HCT116 (cell line): ENCODE results near the gene SLC10A3. TPM values are rescaled to one million over a fixed set of nuclear protein-coding genes. Genes with fewer than 3 reads are reported as not detected.

Experiments
- ATAC-seq: fragments of 200-7000 bp; cut with Tn5 transposase; 2 replicates; pipeline ENCODE4 v1.9.1; 2020; ENCODE audit warnings: mild to moderate bottlenecking, moderate library complexity
- BruUV-seq: library from RNA; stranded (reverse); fragments of 400-500 nt; replicated peaks from 2 replicates; lab custom pipeline; 2021; lab: Mats Ljungman, UMichigan
- CTCF ChIA-PET: fragments of 300-600 bp; sonication (Branson Sonifier 250); formaldehyde crosslinking; loops from one replicate; lab custom pipeline; 2021; ENCODE audit warnings: antibody characterized with exemption; lab: Charles Lee
- POLR2A ChIA-PET: fragments of 300-600, 350-600 bp; sonication (Branson Sonifier 250); formaldehyde crosslinking; loops from one replicate; lab custom pipeline; 2021; ENCODE audit warnings: antibody characterized with exemption; lab: Charles Lee
- RAD21 ChIA-PET, 2 experiments: fragments of 300-600 bp; sonication (Branson Sonifier 250); formaldehyde crosslinking; loops; one replicate each; lab custom pipeline; 2023; ENCODE audit warnings: low total read pairs in 2 of 2; ENCODE audit not compliant: uncharacterized antibody in 2 of 2, unreplicated experiment in 2 of 2, low non-redundant PET in 1 of 2; lab: Charles Lee
- DNase-seq: peaks from one replicate; pipeline ENCODE4 v3.0.0-alpha.2; 2010; ENCODE audit warnings: low read depth, low spot score
- H2AFZ ChIP-seq: fragments of 200-600 bp; shearing (Covaris generic), sonication (generic); 2 replicates; pipeline ENCODE4 v1.6.1; 2017; ENCODE audit warnings: low read depth, mixed run types, mixed read lengths, antibody characterized with exemption, low read length; ENCODE audit not compliant: poor library complexity, severe bottlenecking
- H3K27ac ChIP-seq: 2 replicates; pipeline ENCODE4 v1.5.1; 2012; ENCODE audit warnings: low read depth, low read length
- H3K27me3 ChIP-seq: fragments of 200-600 bp; sonication (generic); 2 replicates; pipeline ENCODE4 v1.6.1; 2016; ENCODE audit warnings: mixed run types, low read length, mixed read lengths; ENCODE audit not compliant: insufficient read depth
- H3K36me3 ChIP-seq, 2 experiments: fragments of 200-500 bp in 1 of 2; fragments of 200-600 bp in 1 of 2; sonication (Bioruptor generic) in 1 of 2; sonication (generic) in 1 of 2; 2 replicates each; pipeline versions ENCODE4 v1.5.1 to v1.6.1; 2014 to 2016; ENCODE audit warnings: low read length in 2 of 2, inconsistent platforms in 1 of 2, mixed read lengths in 1 of 2, mixed run types in 1 of 2; ENCODE audit not compliant: insufficient read depth in 2 of 2, control insufficient read depth in 1 of 2
- H3K4me1 ChIP-seq, 2 experiments: fragments of 200-600 bp in 1 of 2; sonication (generic) in 1 of 2; 2 replicates each; pipeline versions ENCODE4 v1.5.1 to v1.6.1; 2012 to 2017; ENCODE audit warnings: low read length in 2 of 2, inconsistent platforms in 1 of 2, mild to moderate bottlenecking in 1 of 2, mixed read lengths in 1 of 2, mixed run types in 1 of 2, moderate library complexity in 1 of 2; ENCODE audit not compliant: insufficient read depth in 2 of 2, control insufficient read depth in 1 of 2
- H3K4me2 ChIP-seq: fragments of 200-600 bp; sonication (generic); 2 replicates; pipeline ENCODE4 v1.6.1; 2017; ENCODE audit warnings: mixed run types, low read length, mixed read lengths
- H3K4me3 ChIP-seq, 2 experiments: fragments of 200-600 bp in 1 of 2; sonication (generic) in 1 of 2; replicated peaks in 1 of 2; 2 replicates each; pipeline ENCODE4 v1.5.1; 2011 to 2016; ENCODE audit warnings: low read length in 2 of 2, control low read depth in 1 of 2, low read depth in 1 of 2, mild to moderate bottlenecking in 1 of 2, mixed read lengths in 1 of 2, mixed run types in 1 of 2
- H3K79me2 ChIP-seq: fragments of 200-600 bp; sonication (generic); 2 replicates; pipeline ENCODE4 v1.6.1; 2017; ENCODE audit warnings: mild to moderate bottlenecking, mixed run types, low read length, moderate library complexity, mixed read lengths; ENCODE audit not compliant: insufficient read depth
- H3K9ac ChIP-seq: fragments of 200-600 bp; sonication (generic); 2 replicates; pipeline ENCODE4 v1.6.1; 2016; ENCODE audit warnings: low read length, mixed read lengths
- H3K9me2 ChIP-seq: fragments of 200-600 bp; sonication (generic), shearing (Covaris generic); 2 replicates; pipeline ENCODE4 v1.6.1; 2017; ENCODE audit warnings: mixed run types, mild to moderate bottlenecking, moderate library complexity; ENCODE audit not compliant: insufficient read depth
- H3K9me3 ChIP-seq, 2 experiments: fragments of 200-500 bp in 1 of 2; fragments of 200-600 bp in 1 of 2; sonication (Bioruptor generic) in 1 of 2; sonication (generic) in 1 of 2; 2 replicates each; pipeline ENCODE4 v1.6.1; 2014 to 2017; ENCODE audit warnings: low read length in 2 of 2, mixed read lengths in 2 of 2, inconsistent platforms in 1 of 2, low read depth in 1 of 2, mild to moderate bottlenecking in 1 of 2, mixed run types in 1 of 2, moderate library complexity in 1 of 2; ENCODE audit not compliant: control insufficient read depth in 1 of 2, insufficient read depth in 1 of 2
- H4K20me1 ChIP-seq: fragments of 200-600 bp; sonication (generic), shearing (Covaris generic); 2 replicates; pipeline ENCODE4 v1.6.1; 2017; ENCODE audit warnings: mixed run types, mild to moderate bottlenecking, moderate library complexity; ENCODE audit not compliant: insufficient read depth
- CBX3 ChIP-seq: IDR thresholded peaks from 2 replicates; pipeline ENCODE4 v1.6.1; 2012; ENCODE audit warnings: low read depth
- CEBPB ChIP-seq: IDR thresholded peaks from 2 replicates; pipeline ENCODE4 v1.6.1; 2012; ENCODE audit warnings: low read depth
- EZH2phosphoT487 ChIP-seq: fragments of 200-600 bp; IDR thresholded peaks from 2 replicates; pipeline ENCODE4 v1.6.1; 2018; ENCODE audit warnings: antibody characterized with exemption, borderline replicate concordance
- JUND ChIP-seq: IDR thresholded peaks from 2 replicates; pipeline ENCODE4 v1.6.1; 2012
- RAD21 ChIP-seq: IDR thresholded peaks from 2 replicates; pipeline ENCODE4 v1.6.1; 2012; ENCODE audit warnings: low read depth, mild to moderate bottlenecking
- SIN3A ChIP-seq: IDR thresholded peaks from 2 replicates; pipeline ENCODE4 v1.6.1; 2012; ENCODE audit warnings: low read depth
- SP1 ChIP-seq: IDR thresholded peaks from 2 replicates; pipeline ENCODE4 v1.6.1; 2012; ENCODE audit warnings: low read depth
- YY1 ChIP-seq: IDR thresholded peaks from 2 replicates; pipeline ENCODE4 v1.6.1; 2011; ENCODE audit warnings: low read length, low read depth, moderate library complexity, mild to moderate bottlenecking; ENCODE audit not compliant: insufficient replicate concordance; ENCODE audit errors: extremely low read depth
- ZBTB33 ChIP-seq: IDR thresholded peaks from 2 replicates; pipeline ENCODE4 v1.6.1; 2011; ENCODE audit warnings: mild to moderate bottlenecking, low read length, moderate library complexity; ENCODE audit not compliant: insufficient replicate concordance; ENCODE audit errors: extremely low read depth
- ZNF274 ChIP-seq: fragments of 200-500 bp; sonication (Bioruptor generic); IDR thresholded peaks from 2 replicates; pipeline ENCODE4 v1.6.1; 2014; ENCODE audit warnings: mild to moderate bottlenecking, low read depth, low read length, inconsistent platforms
- intact Hi-C: fragments of 100-400 bp; cut with micrococcal nuclease; formaldehyde crosslinking; loops from 2 replicates; pipeline ENCODE4 v1.10.0; 2022
- total RNA-seq: library from RNA; stranded (reverse); gene quantifications from one replicate; pipeline ENCODE4 v1.2.1, GENCODE V29; 2021; ENCODE audit not compliant: unreplicated experiment
- TF ChIP-seq, protein P1 (sequence below), 3 experiments: fragments of 200-600 bp in 1 of 3; sonication (generic) in 1 of 3; IDR thresholded peaks in 2 of 3; conservative IDR thresholded peaks in 1 of 3; 2 replicates each; pipeline ENCODE4 v1.5.1; 2012 to 2017; ENCODE audit warnings: low read depth in 2 of 3, low read length in 2 of 3, antibody characterized with exemption in 1 of 3, borderline replicate concordance in 1 of 3, control low read depth in 1 of 3, mild to moderate bottlenecking in 1 of 3, mixed read lengths in 1 of 3, mixed run types in 1 of 3, moderate library complexity in 1 of 3; ENCODE audit not compliant: insufficient read depth in 1 of 3

The SLC10A3 gene
- total RNA-seq, 1 experiment from 2014 or later: 16.2 TPM

GRCh38 chrX:154482786-154483185 lies 7.6 kb downstream of the SLC10A3 start (continued):
- TF ChIP-seq, protein P1, sequence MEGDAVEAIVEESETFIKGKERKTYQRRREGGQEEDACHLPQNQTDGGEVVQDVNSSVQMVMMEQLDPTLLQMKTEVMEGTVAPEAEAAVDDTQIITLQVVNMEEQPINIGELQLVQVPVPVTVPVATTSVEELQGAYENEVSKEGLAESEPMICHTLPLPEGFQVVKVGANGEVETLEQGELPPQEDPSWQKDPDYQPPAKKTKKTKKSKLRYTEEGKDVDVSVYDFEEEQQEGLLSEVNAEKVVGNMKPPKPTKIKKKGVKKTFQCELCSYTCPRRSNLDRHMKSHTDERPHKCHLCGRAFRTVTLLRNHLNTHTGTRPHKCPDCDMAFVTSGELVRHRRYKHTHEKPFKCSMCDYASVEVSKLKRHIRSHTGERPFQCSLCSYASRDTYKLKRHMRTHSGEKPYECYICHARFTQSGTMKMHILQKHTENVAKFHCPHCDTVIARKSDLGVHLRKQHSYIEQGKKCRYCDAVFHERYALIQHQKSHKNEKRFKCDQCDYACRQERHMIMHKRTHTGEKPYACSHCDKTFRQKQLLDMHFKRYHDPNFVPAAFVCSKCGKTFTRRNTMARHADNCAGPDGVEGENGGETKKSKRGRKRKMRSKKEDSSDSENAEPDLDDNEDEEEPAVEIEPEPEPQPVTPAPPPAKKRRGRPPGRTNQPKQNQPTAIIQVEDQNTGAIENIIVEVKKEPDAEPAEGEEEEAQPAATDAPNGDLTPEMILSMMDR (IDR thresholded peaks at IDR 0.05 in 2 of 3, conservative IDR thresholded peaks at IDR 0.05 in 1 of 3; ENCODE audit: borderline replicate concordance in 1 of 3, insufficient read depth in 1 of 3, low read depth in 2 of 3, low read length in 2 of 3): no peak
- no peak for TF ChIP-seq SP1
- no peak for TF ChIP-seq ZBTB33
- no peak for TF ChIP-seq EZH2phosphoT487

GRCh38 chrX:154481911-154482601 lies 8.4 kb downstream of the SLC10A3 start:
- Histone ChIP-seq H3K27ac (no peak overlapping the region), H3K4me2 (no peak overlapping the region), H3K36me3 (peaks cover 0 to 10% of the 10 kb centered on the region in 2 experiments; a peak in 1 of 4 replicates), H3K4me3 (no peak overlapping the region), H3K9ac (no peak overlapping the region), H3K9me3 (no peaks in the 10 kb centered on the region), H4K20me1 (no peaks in the 10 kb centered on the region), H3K27me3 (no peaks in the 10 kb centered on the region), H3K79me2 (peaks cover 15% of the 10 kb centered on the region), H3K4me1 (peaks cover 10 to 31% of the 10 kb centered on the region in 2 experiments), H2AFZ (no peak overlapping the region), H3K9me2 (no peaks in the 10 kb centered on the region)
- CTCF ChIA-PET: no interaction called here
- no peak for DNase-seq
- no TSS peak for BruUV-seq
- POLR2A ChIA-PET: interaction anchor here (0.9 to 1.4 kb wide), 2 partner anchors 8 to 10 kb away, joined by 3 to 4 read pairs; partner anchors contain the start of gene SLC10A3
- RAD21 ChIA-PET: no interaction called here
- no peak for TF ChIP-seq CEBPB
- TF ChIP-seq ZNF274: no peak
- no peak for TF ChIP-seq JUND
- no peak for TF ChIP-seq RAD21
- no peak for TF ChIP-seq SIN3A
- TF ChIP-seq CBX3: no peak
- TF ChIP-seq ZBTB33: no peak
- no peak for TF ChIP-seq YY1
- intact Hi-C loops: no loop called here
- no peak for ATAC-seq
